PFSK-1 (cell line): Measurements from ENCODE around the gene KIF7.

Experiments
- FOXP2 ChIP-seq: optimal IDR thresholded peaks from 2 replicates; pipeline ENCODE3; 2011; ENCODE audit warnings: borderline replicate concordance, control low read depth, inconsistent platforms; ENCODE audit not compliant: insufficient read depth; ENCODE audit errors: extremely low read length, extremely low read depth
- POLR2AphosphoS5 ChIP-seq: IDR thresholded peaks from 2 replicates; pipeline ENCODE4 v1.6.1; 2012; ENCODE audit warnings: low read depth, mild to moderate bottlenecking, control low read depth, low read length, moderate library complexity
- REST ChIP-seq, 2 experiments: IDR thresholded peaks; 2 replicates each; pipeline versions ENCODE4 v1.6.1 to v1.8.0; 2011 to 2012; ENCODE audit warnings: low read depth in 2 of 2, low read length in 2 of 2, control low read depth in 1 of 2, inconsistent platforms in 1 of 2, mild to moderate bottlenecking in 1 of 2, moderate library complexity in 1 of 2; ENCODE audit not compliant: insufficient read depth in 1 of 2
- SIN3A ChIP-seq: IDR thresholded peaks from 2 replicates; pipeline ENCODE4 v1.6.1; 2012; ENCODE audit warnings: mild to moderate bottlenecking, low read length, moderate library complexity, borderline replicate concordance; ENCODE audit not compliant: insufficient read depth
- TAF1 ChIP-seq: IDR thresholded peaks from 2 replicates; pipeline ENCODE4 v1.6.1; 2012; ENCODE audit warnings: low read length, control low read depth, borderline replicate concordance; ENCODE audit not compliant: insufficient read depth

Gene KIF7

DNA sequence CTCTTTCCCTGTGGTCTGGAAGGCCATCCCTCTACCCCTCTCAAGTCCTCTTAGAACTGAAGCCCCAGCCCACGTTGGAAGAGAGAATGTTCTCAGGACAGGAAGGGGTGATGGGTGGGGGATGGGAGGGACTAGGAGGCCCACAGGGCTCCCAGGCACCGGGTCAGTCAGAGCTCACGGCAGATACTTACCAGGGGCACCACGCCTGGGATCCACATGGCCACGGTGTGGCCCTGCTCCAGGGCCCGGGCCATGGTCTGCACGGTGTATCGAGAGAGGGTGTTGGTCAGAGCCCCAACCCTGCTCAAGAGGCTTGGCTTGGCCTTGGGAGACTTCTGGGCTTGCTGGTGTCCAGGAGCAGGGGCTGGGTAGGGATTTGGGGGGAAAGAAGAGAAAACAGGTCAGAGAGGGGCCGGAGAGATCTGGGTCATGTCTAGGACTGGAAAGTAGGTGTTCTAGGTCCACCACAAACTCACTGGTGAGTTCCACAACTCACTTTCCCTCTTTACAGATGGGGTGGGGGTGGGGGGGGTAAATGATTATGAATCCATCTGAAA lies 14.1 kb upstream of the KIF7 start:
- no peak for TF ChIP-seq SIN3A
- no peak for TF ChIP-seq POLR2AphosphoS5
- no peak for TF ChIP-seq TAF1
- TF ChIP-seq FOXP2, result no peak
- no peak for TF ChIP-seq REST (IDR thresholded peaks at IDR 0.05; ENCODE audit: insufficient read depth in 1 of 2, low read depth in 2 of 2, low read length in 2 of 2)

DNA sequence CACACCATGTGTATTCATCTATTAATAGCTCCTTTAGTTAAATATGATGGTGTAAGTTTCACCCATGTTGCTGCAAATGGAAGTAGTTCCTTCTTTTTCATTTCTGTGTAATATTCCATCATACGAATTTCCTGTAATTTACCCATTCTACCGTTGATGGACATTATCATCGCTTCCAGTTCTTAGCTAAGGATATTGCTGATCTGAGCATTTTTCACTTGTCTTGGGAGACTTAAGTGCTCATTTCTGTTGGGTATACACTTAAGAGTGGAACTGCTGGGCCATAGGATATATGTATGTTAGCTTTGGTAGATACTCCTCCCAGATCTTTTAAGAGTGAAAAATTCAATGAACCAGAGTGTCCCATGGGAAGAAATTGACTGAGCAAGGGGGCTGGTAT lies 12.9 kb upstream of the KIF7 start:
- no peak for TF ChIP-seq POLR2AphosphoS5
- TF ChIP-seq SIN3A, result no peak
- no peak for TF ChIP-seq REST (IDR thresholded peaks at IDR 0.05; ENCODE audit: insufficient read depth in 1 of 2, low read depth in 2 of 2, low read length in 2 of 2)
- TF ChIP-seq TAF1, result no peak
- no peak for TF ChIP-seq FOXP2

DNA sequence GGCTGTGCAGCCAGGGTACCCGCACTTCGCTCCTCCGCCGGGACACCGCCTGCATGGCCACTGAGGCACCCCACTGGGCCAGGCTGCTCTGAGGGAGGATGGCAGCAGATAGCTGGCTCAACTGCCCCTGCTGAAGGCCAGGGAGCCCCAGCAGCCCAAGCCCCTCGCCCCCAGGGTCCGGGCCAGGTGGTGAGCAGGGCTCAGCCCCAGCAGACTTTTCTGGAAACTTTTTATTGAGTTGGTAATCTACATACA lies 12.4 kb upstream of the KIF7 start:
- no peak for TF ChIP-seq TAF1
- TF ChIP-seq REST (IDR thresholded peaks at IDR 0.05; ENCODE audit: insufficient read depth in 1 of 2, low read depth in 2 of 2, low read length in 2 of 2), result no peak
- no peak for TF ChIP-seq POLR2AphosphoS5
- TF ChIP-seq SIN3A, result no peak
- no peak for TF ChIP-seq FOXP2

DNA sequence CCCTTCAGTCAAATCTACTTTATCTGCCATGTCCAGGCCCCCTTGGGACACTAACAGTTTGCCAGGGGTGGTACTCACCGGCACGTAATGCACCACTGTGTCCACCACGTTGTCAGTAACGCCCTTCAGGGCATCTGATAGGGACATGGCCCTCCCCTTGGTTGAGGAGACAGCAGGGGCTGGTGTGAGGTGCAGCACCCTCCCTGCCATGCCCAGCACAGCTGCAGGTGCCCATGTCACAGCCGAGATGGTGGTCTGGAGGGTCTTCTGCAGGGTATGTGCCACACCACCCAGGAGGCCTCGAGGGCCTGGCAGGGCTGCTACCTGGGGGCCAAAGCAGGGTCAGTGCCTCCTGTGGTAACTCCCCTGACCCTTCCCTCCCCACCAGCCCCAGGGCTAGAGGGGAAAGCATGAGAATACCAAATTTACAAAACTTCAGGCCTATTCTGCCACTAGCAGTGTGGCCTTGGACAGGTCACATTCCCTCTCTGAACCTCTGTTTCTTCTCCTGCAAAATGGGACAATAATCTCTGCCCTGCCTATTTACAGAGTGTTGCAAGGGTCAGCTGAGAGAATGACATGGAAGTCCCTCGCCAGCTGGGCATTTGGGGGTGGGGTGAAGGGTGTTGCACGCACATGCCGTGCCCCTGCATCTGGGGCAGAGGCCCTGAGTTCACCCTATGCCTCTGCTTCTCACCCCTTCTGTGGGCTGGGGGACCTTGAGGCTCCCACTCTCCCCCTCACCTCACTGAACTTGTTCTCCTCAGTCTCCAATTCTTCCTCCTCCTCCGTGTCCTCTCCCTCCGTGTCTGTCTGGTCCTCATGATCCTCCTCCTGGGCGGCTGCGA lies 11.8 kb upstream of the KIF7 start:
- TF ChIP-seq POLR2AphosphoS5 (no peak), REST (IDR thresholded peaks at IDR 0.05; ENCODE audit: insufficient read depth in 1 of 2, low read depth in 2 of 2, low read length in 2 of 2) (no peak), TAF1 (no peak), SIN3A (no peak), FOXP2 (no peak)
